Ishikawa (cell line): ENCODE results near the gene MXD1.

Experiments used
- CEBPB ChIP-seq: IDR thresholded peaks from 2 replicates; pipeline ENCODE4 v1.6.1; 2012
- CREB1 ChIP-seq: IDR thresholded peaks from 2 replicates; pipeline ENCODE4 v1.6.1; 2012; ENCODE audit warnings: low read depth
- EGR1 ChIP-seq: IDR thresholded peaks from 2 replicates; pipeline ENCODE4 v1.6.1; 2012
- EP300 ChIP-seq: IDR thresholded peaks from 2 replicates; pipeline ENCODE4 v1.6.1; 2012; ENCODE audit warnings: borderline replicate concordance
- FOXM1 ChIP-seq: IDR thresholded peaks from 2 replicates; pipeline ENCODE4 v1.6.1; 2012; ENCODE audit warnings: low read depth, borderline replicate concordance
- NFIC ChIP-seq: IDR thresholded peaks from 2 replicates; pipeline ENCODE4 v1.6.1; 2012
- RAD21 ChIP-seq: IDR thresholded peaks from 2 replicates; pipeline ENCODE4 v1.6.1; 2012; ENCODE audit warnings: low read depth
- REST ChIP-seq: IDR thresholded peaks from 2 replicates; pipeline ENCODE4 v1.6.1; 2012; ENCODE audit warnings: low read depth, mild to moderate bottlenecking
- TAF1 ChIP-seq: IDR thresholded peaks from 2 replicates; pipeline ENCODE4 v1.6.1; 2012; ENCODE audit warnings: low read depth, mild to moderate bottlenecking
- TCF12 ChIP-seq: IDR thresholded peaks from 2 replicates; pipeline ENCODE4 v1.6.1; 2012; ENCODE audit warnings: low read depth
- TEAD4 ChIP-seq: IDR thresholded peaks from 2 replicates; pipeline ENCODE4 v1.6.1; 2012
- USF1 ChIP-seq: IDR thresholded peaks from 2 replicates; pipeline ENCODE4 v1.6.1; 2012
- YY1 ChIP-seq: IDR thresholded peaks from 2 replicates; pipeline ENCODE4 v1.6.1; 2012; ENCODE audit warnings: low read depth
- ZBTB7A ChIP-seq: IDR thresholded peaks from 2 replicates; pipeline ENCODE4 v1.6.1; 2012; ENCODE audit warnings: low read depth
- TF ChIP-seq, protein P1 (sequence below): IDR thresholded peaks from 2 replicates; pipeline ENCODE4 v1.6.1; 2012

Gene MXD1

DNA sequence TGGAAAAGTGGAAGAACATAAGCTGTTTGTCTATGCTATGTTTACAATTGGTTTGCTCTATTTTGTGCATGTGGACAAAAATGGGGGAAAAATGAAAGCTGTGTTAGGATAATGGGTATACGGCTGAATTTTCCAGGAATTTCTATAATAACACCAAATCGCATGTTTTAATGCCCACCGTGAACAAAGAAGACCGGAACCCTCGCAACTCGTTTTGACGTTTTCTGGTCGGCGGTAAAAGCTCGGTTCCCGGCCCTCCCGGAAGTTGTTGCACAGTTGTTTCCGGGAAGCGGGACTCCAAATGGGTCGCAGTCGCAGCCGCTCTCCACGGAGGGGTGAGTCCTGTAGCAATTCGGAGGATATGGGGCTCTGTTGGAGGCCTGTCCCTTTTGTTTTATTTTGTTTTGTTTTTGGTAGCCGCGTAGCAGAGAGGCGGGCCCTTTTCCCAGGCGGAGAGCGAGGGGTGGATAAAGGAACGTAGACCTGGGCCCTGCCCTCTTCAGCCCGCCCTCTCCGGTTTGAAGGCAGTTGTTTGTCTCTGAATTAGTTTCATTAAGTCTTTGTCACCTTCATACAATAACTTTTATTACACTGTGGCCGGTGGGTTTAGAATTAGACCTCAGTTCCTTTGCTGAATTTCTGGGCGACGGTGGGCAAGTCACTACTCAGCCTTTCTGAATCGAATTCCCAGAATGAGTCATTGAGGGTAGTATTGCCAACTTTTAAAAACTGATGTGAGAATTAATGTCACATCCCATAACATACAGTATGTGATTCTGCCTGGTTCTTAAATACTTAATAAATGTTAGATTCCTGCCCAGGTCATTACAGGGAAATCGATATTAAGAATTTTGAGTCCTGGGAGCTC lies 21.0 kb upstream of the MXD1 start, which contains the start of gene SNRNP27:
TSS of gene SNRNP27 (plus strand) at position 273 of the 868 bp plus-strand sequence. CDS start at position 302, 29 bp downstream.
- 0 out of 2 replicates have a peak, but pooled peaks have one; percentile 40 for TF ChIP-seq ZBTB7A
- no peak for TF ChIP-seq EP300
- TF ChIP-seq RAD21 = no peak
- no peak for TF ChIP-seq EGR1
- TF ChIP-seq, protein P1, sequence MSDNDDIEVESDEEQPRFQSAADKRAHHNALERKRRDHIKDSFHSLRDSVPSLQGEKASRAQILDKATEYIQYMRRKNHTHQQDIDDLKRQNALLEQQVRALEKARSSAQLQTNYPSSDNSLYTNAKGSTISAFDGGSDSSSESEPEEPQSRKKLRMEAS = peak; percentile 54
- TF ChIP-seq CEBPB = peak; percentile 60; the same call in 1 of the 2 replicates
- TF ChIP-seq NFIC = no peak
- no peak; the same call in 1 of the 2 replicates for TF ChIP-seq CREB1
- 0 out of 2 replicates have a peak, but pooled peaks have one; percentile 35 for TF ChIP-seq TEAD4
- peak; percentile 57 for TF ChIP-seq USF1
- no peak for TF ChIP-seq FOXM1
- TF ChIP-seq YY1 = peak; percentile 51; the same call in 1 of the 2 replicates
- 0 out of 2 replicates have a peak, but pooled peaks have one; percentile 29 for TF ChIP-seq REST
- peak; percentile 100 for TF ChIP-seq TAF1
- peak; percentile 77 for TF ChIP-seq TCF12

DNA sequence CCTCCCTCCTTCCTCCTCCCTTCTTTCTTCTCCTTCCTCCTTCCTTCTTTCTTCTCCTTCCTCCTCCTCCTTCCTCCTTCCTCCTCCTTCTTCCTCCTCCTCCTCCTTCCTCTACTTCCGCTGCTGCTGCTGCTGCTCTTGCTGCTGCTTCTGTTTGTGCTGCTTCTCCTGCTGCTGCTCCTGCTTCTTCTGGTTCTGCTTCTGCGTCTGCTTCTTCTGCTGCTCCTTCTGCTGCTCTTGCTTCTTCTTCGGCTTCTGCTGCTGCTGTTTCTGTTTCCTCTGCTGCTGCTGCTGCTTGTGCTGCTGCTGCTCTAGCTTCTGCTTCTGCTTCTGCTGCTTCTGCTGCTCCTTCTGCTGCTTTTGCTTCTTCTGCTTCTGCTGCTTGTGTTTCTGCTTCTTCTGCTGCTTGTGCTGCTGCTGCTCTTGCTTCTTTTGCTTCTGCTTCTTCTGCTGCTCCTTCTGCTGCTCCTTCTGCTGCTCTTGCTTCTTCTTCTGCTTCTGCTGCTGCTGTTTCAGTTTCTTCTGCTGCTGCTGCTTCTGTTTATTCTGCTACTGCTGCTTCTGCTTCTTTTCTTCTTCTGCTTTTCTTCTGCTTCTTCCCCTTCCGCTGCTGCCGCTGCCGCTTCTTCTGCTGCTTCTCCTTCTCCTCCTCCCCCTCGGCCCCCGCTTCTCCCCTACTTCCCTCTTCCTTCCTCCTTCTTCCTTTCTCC lies 12.5 kb upstream of the MXD1 start:
- TF ChIP-seq CEBPB (no peak), YY1 (no peak), EP300 (no peak), EGR1 (no peak), ZBTB7A (no peak), NFIC (no peak), USF1 (no peak), TCF12 (no peak), RAD21 (no peak), CREB1 (no peak), FOXM1 (no peak), TEAD4 (no peak), REST (no peak), TAF1 (no peak)

GRCh38 chr2:69907216-69907615 lies 7.7 kb upstream of the MXD1 start:
- TF ChIP-seq USF1 (no peak), CREB1 (no peak), EGR1 (no peak), TCF12 (no peak), NFIC (no peak), ZBTB7A (no peak), REST (no peak), RAD21 (no peak)
- TF ChIP-seq, protein P1 = no peak
